Psoas muscle (tissue), 8 donors: ENCODE measurements around the gene CHRM4. TPM values are rescaled to one million over a fixed set of nuclear protein-coding genes. Genes with fewer than 3 reads are reported as not detected.

Experiments used
- ATAC-seq, 4 donors: fragments of 200-7000 bp; cut with Tn5 transposase; one replicate each; pipeline ENCODE4 v1.9.1; 2020; ENCODE audit warnings: moderate library complexity in 3 of 4, mild to moderate bottlenecking in 2 of 4
- DNase-seq, 2 donors: peaks; one replicate each; pipeline ENCODE4 v3.0.0-alpha.2; 2020
- H3K27ac ChIP-seq: fragments of 200-600 bp; one replicate; pipeline ENCODE4 v1.8.0; 2022
- H3K27me3 ChIP-seq, 3 donors: fragments of 200-600 bp in 1 of 3; one replicate each; pipeline versions ENCODE4 v1.6.1 to v1.8.0; 2013 to 2022; ENCODE audit warnings: low read length in 2 of 3, mild to moderate bottlenecking in 2 of 3, moderate library complexity in 1 of 3; ENCODE audit not compliant: insufficient read depth in 3 of 3
- H3K36me3 ChIP-seq, 2 donors: fragments of 200-600 bp in 1 of 2; one replicate each; pipeline versions ENCODE4 v1.6.1 to v1.8.0; 2013 to 2022; ENCODE audit warnings: low read depth in 1 of 2, mild to moderate bottlenecking in 1 of 2, moderate library complexity in 1 of 2; ENCODE audit not compliant: insufficient read depth in 1 of 2
- H3K4me1 ChIP-seq: fragments of 200-600 bp; one replicate; pipeline ENCODE4 v1.8.0; 2022
- H3K4me3 ChIP-seq: fragments of 200-600 bp; one replicate; pipeline ENCODE4 v1.8.0; 2022; ENCODE audit warnings: mild to moderate bottlenecking
- H3K9me3 ChIP-seq: fragments of 200-600 bp; one replicate; pipeline ENCODE4 v1.8.0; 2022
- WGBS, 3 donors: extraction: QIAGEN DNeasy Blood & Tissue Kit; methylation state at CpG; one replicate each; pipeline versions ENCODE4 v1.1.6 to v1.1.7; 2013; 5-methylcytosine and 5-hydroxymethylcytosine counted together
- intact Hi-C, 2 donors: fragments of 100-400 bp; cut with DNase I; formaldehyde crosslinking; loops; one replicate each; pipeline versions ENCODE4 v1.11.0 to v1.14.2; 2022
- polyA plus RNA-seq, 3 donors: library from polyadenylated mRNA; stranded (reverse); fragments of 200-250 nt; gene quantifications; one replicate each; pipeline ENCODE4 v1.2.3, GENCODE V29; 2013
- total RNA-seq, 4 donors: library from RNA; stranded (reverse); fragmentation: NEBNext Ultra II Directional in 2 of 4; extraction: Animal tissue kit (Norgen Biotek cat#: 25700) in 2 of 4; gene quantifications; one replicate each; pipeline versions ENCODE4 v1.2.1 to v1.2.4, GENCODE V29; 2021 to 2023
- TF ChIP-seq, protein P1 (sequence below): fragments of 200-600 bp; IDR thresholded peaks from one replicate; pipeline ENCODE4 v1.8.0; 2022; ENCODE audit warnings: antibody characterized with exemption
- donor health status: healthy with polysubstance abuse.
- donor health status: DM: no; HTN: no; CAD: no; lungs with moderate emphysema.
- donor health status: Bipolar disorder and iron deficiency.
- donor health status: healthy.
- donor health status: DM: yes; HTN: yes; CAD: no.
- donor health status: DM: no; HTN: no; CAD: no.
- donor health status: DM: no; HTN: no; CAD: no.
- donor health status: DM: yes; HTN: yes; CAD: no.

The CHRM4 gene
- total and polyA plus RNA-seq, 7 donors: not detected

DNA sequence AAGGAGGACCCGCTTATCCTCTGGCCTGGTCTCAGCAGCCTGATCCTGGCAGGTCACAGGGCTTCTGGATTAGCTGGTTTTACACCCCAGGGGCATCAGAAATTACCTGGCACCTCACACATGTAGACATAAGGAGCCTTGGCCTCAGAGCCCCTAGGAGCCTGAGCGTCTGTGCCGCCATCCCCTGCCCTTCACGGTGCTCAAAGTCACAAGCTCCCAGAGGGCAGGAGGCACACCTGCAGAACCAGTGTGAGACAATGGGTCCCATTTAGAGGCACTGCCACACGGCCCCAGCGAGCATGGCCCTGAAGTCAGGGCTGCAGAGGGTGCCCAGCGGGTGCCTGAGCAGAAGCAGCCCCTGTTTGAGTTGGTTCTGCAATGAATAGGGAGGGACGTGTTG lies 40.4 kb downstream of the CHRM4 start:
- H3K4me1 ChIP-seq: peaks cover 33% of the 10 kb centered on the region
- TF ChIP-seq, protein P1, sequence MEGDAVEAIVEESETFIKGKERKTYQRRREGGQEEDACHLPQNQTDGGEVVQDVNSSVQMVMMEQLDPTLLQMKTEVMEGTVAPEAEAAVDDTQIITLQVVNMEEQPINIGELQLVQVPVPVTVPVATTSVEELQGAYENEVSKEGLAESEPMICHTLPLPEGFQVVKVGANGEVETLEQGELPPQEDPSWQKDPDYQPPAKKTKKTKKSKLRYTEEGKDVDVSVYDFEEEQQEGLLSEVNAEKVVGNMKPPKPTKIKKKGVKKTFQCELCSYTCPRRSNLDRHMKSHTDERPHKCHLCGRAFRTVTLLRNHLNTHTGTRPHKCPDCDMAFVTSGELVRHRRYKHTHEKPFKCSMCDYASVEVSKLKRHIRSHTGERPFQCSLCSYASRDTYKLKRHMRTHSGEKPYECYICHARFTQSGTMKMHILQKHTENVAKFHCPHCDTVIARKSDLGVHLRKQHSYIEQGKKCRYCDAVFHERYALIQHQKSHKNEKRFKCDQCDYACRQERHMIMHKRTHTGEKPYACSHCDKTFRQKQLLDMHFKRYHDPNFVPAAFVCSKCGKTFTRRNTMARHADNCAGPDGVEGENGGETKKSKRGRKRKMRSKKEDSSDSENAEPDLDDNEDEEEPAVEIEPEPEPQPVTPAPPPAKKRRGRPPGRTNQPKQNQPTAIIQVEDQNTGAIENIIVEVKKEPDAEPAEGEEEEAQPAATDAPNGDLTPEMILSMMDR: no peak
- no peaks in the 10 kb centered on the region for H3K9me3 ChIP-seq
- DNase-seq (no peak), ATAC-seq (no peak)
- intact Hi-C loops: loop anchor here (2.0 to 5.0 kb wide), 2 partner anchors 20 to 586 kb away; partner anchors contain the start of gene CSTPP1 (in 1 of the 2)
- no peaks in the 10 kb centered on the region for H3K36me3 ChIP-seq
- H3K4me3 ChIP-seq: no peak overlapping the region
- H3K27ac ChIP-seq: peak overlapping the region; percentile 69
- H3K27me3 ChIP-seq: no peaks in the 10 kb centered on the region
- 76 to 84% (median 82%) methylated on average over 8 of the region's 8 CpGs for WGBS, 3 donors

GRCh38 chr11:46350695-46351094 lies 40.9 kb downstream of the CHRM4 start:
- Histone ChIP-seq H3K4me3 (no peak overlapping the region), H3K36me3 (no peaks in the 10 kb centered on the region), H3K27ac (peak overlapping the region; percentile 69), H3K4me1 (peaks cover 33% of the 10 kb centered on the region), H3K27me3 (no peaks in the 10 kb centered on the region), H3K9me3 (no peaks in the 10 kb centered on the region)
- WGBS, 3 donors: 63 to 71% (median 67%) methylated on average over 3 of the region's 3 CpGs
- intact Hi-C loops: loop anchor here (2.0 to 5.0 kb wide), 2 partner anchors 20 to 587 kb away; partner anchors contain the start of gene CSTPP1 (in 1 of the 2)
- TF ChIP-seq, protein P1: no peak
- DNase-seq (no peak), ATAC-seq (no peak)

GRCh38 chr11:46348566-46349401 lies 42.8 kb downstream of the CHRM4 start:
- TF ChIP-seq, protein P1: no peak
- Histone ChIP-seq H3K4me3 (peak overlapping the region; percentile 74), H3K27ac (no peak overlapping the region), H3K4me1 (peaks cover 33% of the 10 kb centered on the region), H3K9me3 (no peaks in the 10 kb centered on the region), H3K27me3 (no peaks in the 10 kb centered on the region), H3K36me3 (no peaks in the 10 kb centered on the region)
- 67 to 70% (median 69%) methylated on average over 18 of the region's 18 CpGs for WGBS, 3 donors
- intact Hi-C loops: no loop called here
- DNase-seq (no peak), ATAC-seq (no peak)

DNA sequence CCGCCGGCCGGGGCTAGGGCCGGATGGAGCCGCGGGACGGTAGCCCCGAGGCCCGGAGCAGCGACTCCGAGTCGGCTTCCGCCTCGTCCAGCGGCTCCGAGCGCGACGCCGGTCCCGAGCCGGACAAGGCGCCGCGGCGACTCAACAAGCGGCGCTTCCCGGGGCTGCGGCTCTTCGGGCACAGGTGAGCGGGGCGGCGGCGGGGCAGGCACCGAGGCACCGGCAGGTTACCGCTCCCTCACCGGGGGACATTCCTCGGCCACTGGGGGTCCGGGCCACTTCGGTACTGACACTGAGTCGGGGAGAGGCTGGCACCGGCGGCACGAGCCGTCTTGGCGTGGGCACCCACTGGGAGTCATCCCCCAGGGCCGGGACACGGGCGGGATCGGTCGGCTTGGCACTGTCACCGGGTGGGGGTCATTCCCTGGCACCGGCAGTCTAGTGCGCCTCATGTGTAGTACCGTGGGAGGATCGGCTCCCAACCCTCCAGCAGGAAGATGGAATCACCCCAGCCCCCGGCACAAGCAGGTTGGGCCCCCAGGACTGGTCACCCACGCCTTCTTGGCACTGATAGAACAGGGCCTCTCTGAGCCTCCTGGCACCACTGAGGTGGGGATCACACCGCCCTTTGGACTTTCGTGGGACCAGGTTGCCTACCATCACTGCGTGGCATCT lies 43.8 kb downstream of the CHRM4 start:
- no peaks in the 10 kb centered on the region for H3K9me3 ChIP-seq
- intact Hi-C loops: no loop called here
- H3K27ac ChIP-seq: peak overlapping the region; percentile 74
- H3K4me1 ChIP-seq: peaks cover 30% of the 10 kb centered on the region
- no peaks in the 10 kb centered on the region for H3K36me3 ChIP-seq
- peak overlapping the region; percentile 74 for H3K4me3 ChIP-seq
- 3 to 23% (median 16%) methylated on average over 41 to 63 of the region's 63 CpGs for WGBS, 3 donors
- DNase-seq (peak; percentile 54 to 74), ATAC-seq (peak in 3 of 4 donors; percentile 0 to 4 (median 1))
- H3K27me3 ChIP-seq: no peaks in the 10 kb centered on the region
- TF ChIP-seq, protein P1: no peak
